GM23338 (cell line): Measurements from ENCODE around the gene MSH2. TPM values are rescaled to one million over a fixed set of nuclear protein-coding genes. Genes with fewer than 3 reads are reported as not detected.

Source experiments
- ATAC-seq: fragments of 200-7000 bp; cut with Tn5 transposase; 3 replicates; pipeline ENCODE4 v1.9.1; 2020
- DNase-seq: peaks from one replicate; pipeline ENCODE4 v3.0.0-alpha.2; 2015; ENCODE audit warnings: low spot score
- H2AFZ ChIP-seq: fragments of 200-600 bp; sonication (generic); 2 replicates; pipeline ENCODE4 v1.8.0; 2016; ENCODE audit warnings: antibody characterized with exemption, mild to moderate bottlenecking, moderate library complexity
- H3F3A ChIP-seq: fragments of 200-600 bp; sonication (generic); replicated peaks from 2 replicates; pipeline ENCODE4 v1.8.0; 2017; ENCODE audit warnings: antibody characterized with exemption, mixed run types, low read depth
- H3K27ac ChIP-seq: fragments of 200-600 bp; sonication (generic); 2 replicates; pipeline ENCODE4 v1.6.1; 2016; ENCODE audit warnings: low read depth
- H3K27me3 ChIP-seq: fragments of 200-600 bp; sonication (generic); 2 replicates; pipeline ENCODE4 v1.8.0; 2016; ENCODE audit warnings: mild to moderate bottlenecking, mixed run types, moderate library complexity; ENCODE audit not compliant: insufficient read depth
- H3K36me3 ChIP-seq: fragments of 200-600 bp; sonication (generic); 2 replicates; pipeline ENCODE4 v1.8.0; 2016; ENCODE audit warnings: mild to moderate bottlenecking; ENCODE audit not compliant: insufficient read depth
- H3K4me1 ChIP-seq: fragments of 200-600 bp; sonication (generic); 2 replicates; pipeline ENCODE4 v1.8.0; 2016; ENCODE audit warnings: mild to moderate bottlenecking, moderate library complexity; ENCODE audit not compliant: insufficient read depth
- H3K4me2 ChIP-seq: fragments of 200-600 bp; sonication (generic); 2 replicates; pipeline ENCODE4 v1.7.1; 2017; ENCODE audit warnings: mixed run types
- H3K4me3 ChIP-seq: fragments of 200-600 bp; sonication (generic); 2 replicates; pipeline ENCODE4 v1.6.1; 2016; ENCODE audit warnings: mixed run types
- H3K79me2 ChIP-seq: fragments of 200-600 bp; sonication (generic); replicated peaks from 2 replicates; pipeline ENCODE4 v1.8.0; 2017; ENCODE audit warnings: mild to moderate bottlenecking; ENCODE audit not compliant: insufficient read depth
- H3K9me2 ChIP-seq: fragments of 200-600 bp; sonication (generic); 2 replicates; pipeline ENCODE4 v1.8.0; 2017; ENCODE audit not compliant: insufficient read depth
- H4K20me1 ChIP-seq: fragments of 200-600 bp; sonication (generic); replicated peaks from 2 replicates; pipeline ENCODE4 v1.8.0; 2017; ENCODE audit warnings: mild to moderate bottlenecking; ENCODE audit not compliant: insufficient read depth
- H3K27ac Mint-ChIP-seq: 2 replicates; pipeline ENCODE4 v1.8.0; 2020; ENCODE audit warnings: inconsistent platforms, mild to moderate bottlenecking, moderate library complexity, mixed read lengths
- H3K27me3 Mint-ChIP-seq: 3 replicates; pipeline ENCODE4 v1.8.0; 2022; ENCODE audit warnings: low read depth, mild to moderate bottlenecking, moderate library complexity, mixed read lengths, inconsistent platforms; ENCODE audit not compliant: insufficient read depth, poor library complexity
- H3K36me3 Mint-ChIP-seq: 3 replicates; pipeline ENCODE4 v1.8.0; 2021; ENCODE audit warnings: low read depth, mild to moderate bottlenecking, inconsistent platforms, moderate library complexity, mixed read lengths
- H3K4me1 Mint-ChIP-seq: 3 replicates; pipeline ENCODE4 v1.8.0; 2020; ENCODE audit warnings: mild to moderate bottlenecking, inconsistent platforms, mixed read lengths
- H3K4me3 Mint-ChIP-seq: 3 replicates; pipeline ENCODE4 v1.8.0; 2021; ENCODE audit warnings: moderate library complexity, mild to moderate bottlenecking, inconsistent platforms, mixed read lengths
- H3K9me3 Mint-ChIP-seq: 3 replicates; pipeline ENCODE4 v1.8.0; 2020; ENCODE audit warnings: moderate library complexity, mild to moderate bottlenecking, inconsistent platforms, mixed read lengths
- CREB1 ChIP-seq: fragments of 250-450 bp; sonication (Bioruptor Pico); IDR thresholded peaks from 2 replicates; pipeline ENCODE4 v1.5.0; 2020; ENCODE audit warnings: low read depth, mild to moderate bottlenecking, moderate library complexity
- CTCF ChIP-seq, 2 experiments: fragments of 200-600 bp in 1 of 2; sonication (generic) in 1 of 2; conservative IDR thresholded peaks; 2 replicates each; pipeline versions ENCODE4 v1.5.1 to v1.6.1; 2016 to 2017; ENCODE audit warnings: antibody characterized with exemption in 2 of 2, low read depth in 2 of 2, mild to moderate bottlenecking in 2 of 2, moderate library complexity in 1 of 2
- ETS1 ChIP-seq: IDR thresholded peaks from 2 replicates; pipeline ENCODE4 v1.6.1; 2016; ENCODE audit warnings: antibody characterized with exemption
- EZH2 ChIP-seq: fragments of 200-600 bp; sonication (generic); IDR thresholded peaks from one replicate; pipeline ENCODE4 v1.8.0; 2017; ENCODE audit warnings: antibody characterized with exemption, mild to moderate bottlenecking, low read depth; ENCODE audit not compliant: unreplicated experiment
- EZH2phosphoT487 ChIP-seq: fragments of 200-600 bp; sonication (generic); IDR thresholded peaks from one replicate; pipeline ENCODE4 v1.8.1; 2018; ENCODE audit warnings: antibody characterized with exemption; ENCODE audit not compliant: unreplicated experiment
- JUNB ChIP-seq: IDR thresholded peaks from one replicate; pipeline ENCODE4 v1.6.1; 2016; ENCODE audit warnings: antibody characterized with exemption; ENCODE audit not compliant: unreplicated experiment
- NANOG ChIP-seq: IDR thresholded peaks from 2 replicates; pipeline ENCODE4 v1.6.1; 2016; ENCODE audit warnings: antibody characterized with exemption, borderline replicate concordance
- POLR2AphosphoS5 ChIP-seq: IDR thresholded peaks from 2 replicates; pipeline ENCODE4 v1.6.1; 2016; ENCODE audit warnings: antibody characterized with exemption, low read depth
- REST ChIP-seq: IDR thresholded peaks from one replicate; pipeline ENCODE4 v1.6.1; 2018; ENCODE audit warnings: antibody characterized with exemption; ENCODE audit not compliant: unreplicated experiment
- STAT1 ChIP-seq: IDR thresholded peaks from one replicate; pipeline ENCODE4 v1.6.1; 2016; ENCODE audit warnings: antibody characterized with exemption; ENCODE audit not compliant: unreplicated experiment
- ZNF114 ChIP-seq: fragments of 250-450 bp; sonication (Bioruptor Pico); IDR thresholded peaks from 2 replicates; pipeline ENCODE4 v1.5.0; 2020; ENCODE audit warnings: mild to moderate bottlenecking, moderate library complexity
- ZNF331 ChIP-seq: fragments of 250-450 bp; sonication (Bioruptor Pico); IDR thresholded peaks from 2 replicates; pipeline ENCODE4 v1.5.0; 2020; ENCODE audit warnings: low read depth, mild to moderate bottlenecking, moderate library complexity
- ZNF462 ChIP-seq: fragments of 250-450 bp; sonication (Bioruptor Pico); IDR thresholded peaks from 2 replicates; pipeline ENCODE4 v1.5.0; 2020; ENCODE audit warnings: mild to moderate bottlenecking, moderate library complexity
- polyA plus RNA-seq: library from polyadenylated mRNA; unstranded; fragments of >200 nt; fragmentation: Nextera tagmentation; extraction: Ambion mirVana; gene quantifications from 2 replicates; pipeline ENCODE4 v1.2.1, GENCODE V29; 2016
- total RNA-seq: library from RNA; depleted of rRNA; stranded (reverse); fragments of >200 nt; shearing (Covaris generic); gene quantifications from 2 replicates; pipeline ENCODE4 v1.2.3, GENCODE V29; 2014

The MSH2 gene
- total and polyA plus RNA-seq, 2 experiments from 2014 or later: 156 to 249 TPM

- Histone ChIP-seq H3K4me2 (no peak overlapping the region), H2AFZ (no peak overlapping the region), H3K27ac (no peak overlapping the region), H3F3A (no peaks in the 10 kb centered on the region), H4K20me1 (no peaks in the 10 kb centered on the region), H3K79me2 (no peaks in the 10 kb centered on the region), H3K9me2 (0 out of 2 replicates have a peak, but pooled peaks cover 13% of the 10 kb centered on the region), H3K4me1 (no peaks in the 10 kb centered on the region), H3K27me3 (no peaks in the 10 kb centered on the region), H3K36me3 (peaks cover 7% of the 10 kb centered on the region; the same call in 1 of the 2 replicates), H3K4me3 (no peak overlapping the region)
- peaks cover 36% of the 10 kb centered on the region for H3K9me3 Mint-ChIP-seq
- peaks cover 5% of the 10 kb centered on the region for H3K27me3 Mint-ChIP-seq
- ATAC-seq: no peak
- H3K4me1 Mint-ChIP-seq: peaks cover 3% of the 10 kb centered on the region; the same call in 2 of the 3 replicates
- no peak overlapping the region for H3K27ac Mint-ChIP-seq
- DNase-seq: no peak
- H3K4me3 Mint-ChIP-seq: no peak overlapping the region
- TF ChIP-seq CTCF (conservative IDR thresholded peaks at IDR 0.05; ENCODE audit: low read depth in 2 of 2) (no peak), STAT1 (no peak), EZH2phosphoT487 (no peak), POLR2AphosphoS5 (no peak), CREB1 (CRISPR knock-in tag) (no peak), JUNB (no peak), REST (no peak), ETS1 (no peak), NANOG (no peak), ZNF331 (CRISPR knock-in tag) (no peak), ZNF114 (CRISPR knock-in tag) (no peak), EZH2 (no peak), ZNF462 (CRISPR knock-in tag) (no peak)
- H3K36me3 Mint-ChIP-seq: peaks cover 44% of the 10 kb centered on the region
Observed at GRCh38 chr2:47499093-47499492, 96.1 kb downstream of the MSH2 start.
